Neural cell (in vitro differentiated cells): ENCODE data around the gene SNPH. TPM values are rescaled to one million over a fixed set of nuclear protein-coding genes. Genes with fewer than 3 reads are reported as not detected.

Experiments used
- H2AFZ ChIP-seq: fragments of 200-600, 300-800 bp; sonication (generic), shearing (Covaris generic); 2 replicates; pipeline ENCODE4 v1.6.0; 2014; ENCODE audit warnings: low read depth, mild to moderate bottlenecking, antibody characterized with exemption, low read length, moderate library complexity
- H3F3A ChIP-seq: fragments of 200-600 bp; shearing (Covaris generic); 2 replicates; pipeline ENCODE4 v1.6.1; 2016; ENCODE audit warnings: mild to moderate bottlenecking, moderate library complexity, mixed read lengths, antibody characterized with exemption, low read length; ENCODE audit not compliant: insufficient read depth, poor library complexity, severe bottlenecking
- H3K27ac ChIP-seq: fragments of 200-600, 300-800 bp; sonication (generic), shearing (Covaris generic); 2 replicates; pipeline ENCODE4 v1.5.1; 2014; ENCODE audit warnings: mild to moderate bottlenecking, low read length, moderate library complexity
- H3K27me3 ChIP-seq: fragments of 300-800, 200-600 bp; sonication (generic), shearing (Covaris generic); 2 replicates; pipeline ENCODE4 v1.6.0; 2014; ENCODE audit warnings: mild to moderate bottlenecking, low read depth, low read length, moderate library complexity; ENCODE audit not compliant: insufficient read depth
- H3K36me3 ChIP-seq: fragments of 300-800, 200-600 bp; sonication (generic), shearing (Covaris generic); 2 replicates; pipeline ENCODE4 v1.5.1; 2014; ENCODE audit warnings: mild to moderate bottlenecking, antibody characterized with exemption, low read length, moderate library complexity; ENCODE audit not compliant: insufficient read depth
- H3K4me2 ChIP-seq: fragments of 300-800, 200-600 bp; sonication (generic), shearing (Covaris generic); 2 replicates; pipeline ENCODE4 v1.6.0; 2014; ENCODE audit warnings: mild to moderate bottlenecking, low read length
- H3K4me3 ChIP-seq: fragments of 300-800, 200-600 bp; sonication (generic), shearing (Covaris generic); 2 replicates; pipeline ENCODE4 v1.5.1; 2014; ENCODE audit warnings: mild to moderate bottlenecking, low read length, moderate library complexity
- H3K79me2 ChIP-seq: fragments of 200-600 bp; shearing (Covaris generic); replicated peaks from 2 replicates; pipeline ENCODE4 v1.6.0; 2014; ENCODE audit warnings: mild to moderate bottlenecking, low read length, moderate library complexity; ENCODE audit not compliant: insufficient read depth
- H3K9ac ChIP-seq: fragments of 300-800, 200-600 bp; sonication (generic), shearing (Covaris generic); 2 replicates; pipeline ENCODE4 v1.6.1; 2016; ENCODE audit warnings: mild to moderate bottlenecking, low read length, mixed read lengths
- H3K9me2 ChIP-seq: fragments of 200-600 bp; shearing (Covaris generic); 2 replicates; pipeline ENCODE4 v1.6.1; 2016; ENCODE audit warnings: mild to moderate bottlenecking, low read length, mixed read lengths; ENCODE audit not compliant: insufficient read depth
- H3K9me3 ChIP-seq: fragments of 200-600, 300-800 bp; sonication (generic), shearing (Covaris generic); 2 replicates; pipeline ENCODE4 v1.6.1; 2016; ENCODE audit warnings: mild to moderate bottlenecking, mixed run types, low read length, moderate library complexity, mixed read lengths
- H4K20me1 ChIP-seq: fragments of 200-600 bp; shearing (Covaris generic); 2 replicates; pipeline ENCODE4 v1.6.1; 2016; ENCODE audit warnings: mild to moderate bottlenecking, mixed run types; ENCODE audit not compliant: insufficient read depth
- CTCF ChIP-seq: fragments of 450-650 bp; IDR thresholded peaks from 2 replicates; pipeline ENCODE4 v1.5.1; 2014; ENCODE audit warnings: antibody characterized with exemption, mild to moderate bottlenecking, moderate library complexity; ENCODE audit not compliant: poor library complexity, severe bottlenecking
- EP300 ChIP-seq: fragments of 450-650 bp; conservative IDR thresholded peaks from 2 replicates; pipeline ENCODE4 v1.6.1; 2014; ENCODE audit warnings: antibody characterized with exemption, mild to moderate bottlenecking, moderate library complexity; ENCODE audit not compliant: poor library complexity, severe bottlenecking
- EZH2 ChIP-seq: fragments of 200-600, 300-800 bp; shearing (Covaris generic), sonication (generic); IDR thresholded peaks from 2 replicates; pipeline ENCODE4 v1.6.1; 2014; ENCODE audit warnings: antibody characterized with exemption, low read length, borderline replicate concordance, mild to moderate bottlenecking; ENCODE audit not compliant: insufficient read depth, poor library complexity, severe bottlenecking
- MXI1 ChIP-seq: fragments of 450-650 bp; conservative IDR thresholded peaks from 2 replicates; pipeline ENCODE4 v1.6.1; 2014; ENCODE audit warnings: antibody characterized with exemption, mild to moderate bottlenecking; ENCODE audit not compliant: poor library complexity, severe bottlenecking
- POLR2AphosphoS5 ChIP-seq: IDR thresholded peaks from 2 replicates; pipeline ENCODE4 v1.6.1; 2012
- RAD21 ChIP-seq: fragments of 450-650 bp; conservative IDR thresholded peaks from 2 replicates; pipeline ENCODE4 v1.6.1; 2014; ENCODE audit warnings: antibody characterized with exemption, mild to moderate bottlenecking, moderate library complexity
- SMC3 ChIP-seq: fragments of 450-650 bp; conservative IDR thresholded peaks from 2 replicates; pipeline ENCODE4 v1.6.1; 2014; ENCODE audit warnings: antibody characterized with exemption, mild to moderate bottlenecking, moderate library complexity; ENCODE audit not compliant: poor library complexity
- TAF1 ChIP-seq: IDR thresholded peaks from 2 replicates; pipeline ENCODE4 v1.6.1; 2012; ENCODE audit warnings: low read depth
- polyA plus RNA-seq: library from polyadenylated mRNA; depleted of rRNA; stranded (reverse); fragments of >200 nt; gene quantifications from 2 replicates; pipeline ENCODE4 v1.2.3, GENCODE V29; 2014
- TF ChIP-seq, protein P1 (sequence below): IDR thresholded peaks from 2 replicates; pipeline ENCODE4 v1.6.1; 2012; ENCODE audit warnings: borderline replicate concordance

The SNPH gene
- polyA plus RNA-seq, 1 donor from 2014 or later = 25.6 TPM

GRCh38 chr20:1299522-1299921 is 33.4 kb downstream of the SNPH start:
- Histone ChIP-seq H3K36me3 (no peaks in the 10 kb centered on the region), H3K9me2 (no peaks in the 10 kb centered on the region), H3F3A (no peaks in the 10 kb centered on the region), H3K27ac (no peak overlapping the region), H3K4me2 (no peak overlapping the region), H3K9ac (no peak overlapping the region), H2AFZ (no peak overlapping the region), H3K79me2 (no peaks in the 10 kb centered on the region), H3K27me3 (no peaks in the 10 kb centered on the region), H4K20me1 (no peaks in the 10 kb centered on the region), H3K9me3 (no peaks in the 10 kb centered on the region), H3K4me3 (no peak overlapping the region)
- TF ChIP-seq EP300 (no peak), MXI1 (no peak), TAF1 (no peak)
- TF ChIP-seq, protein P1, sequence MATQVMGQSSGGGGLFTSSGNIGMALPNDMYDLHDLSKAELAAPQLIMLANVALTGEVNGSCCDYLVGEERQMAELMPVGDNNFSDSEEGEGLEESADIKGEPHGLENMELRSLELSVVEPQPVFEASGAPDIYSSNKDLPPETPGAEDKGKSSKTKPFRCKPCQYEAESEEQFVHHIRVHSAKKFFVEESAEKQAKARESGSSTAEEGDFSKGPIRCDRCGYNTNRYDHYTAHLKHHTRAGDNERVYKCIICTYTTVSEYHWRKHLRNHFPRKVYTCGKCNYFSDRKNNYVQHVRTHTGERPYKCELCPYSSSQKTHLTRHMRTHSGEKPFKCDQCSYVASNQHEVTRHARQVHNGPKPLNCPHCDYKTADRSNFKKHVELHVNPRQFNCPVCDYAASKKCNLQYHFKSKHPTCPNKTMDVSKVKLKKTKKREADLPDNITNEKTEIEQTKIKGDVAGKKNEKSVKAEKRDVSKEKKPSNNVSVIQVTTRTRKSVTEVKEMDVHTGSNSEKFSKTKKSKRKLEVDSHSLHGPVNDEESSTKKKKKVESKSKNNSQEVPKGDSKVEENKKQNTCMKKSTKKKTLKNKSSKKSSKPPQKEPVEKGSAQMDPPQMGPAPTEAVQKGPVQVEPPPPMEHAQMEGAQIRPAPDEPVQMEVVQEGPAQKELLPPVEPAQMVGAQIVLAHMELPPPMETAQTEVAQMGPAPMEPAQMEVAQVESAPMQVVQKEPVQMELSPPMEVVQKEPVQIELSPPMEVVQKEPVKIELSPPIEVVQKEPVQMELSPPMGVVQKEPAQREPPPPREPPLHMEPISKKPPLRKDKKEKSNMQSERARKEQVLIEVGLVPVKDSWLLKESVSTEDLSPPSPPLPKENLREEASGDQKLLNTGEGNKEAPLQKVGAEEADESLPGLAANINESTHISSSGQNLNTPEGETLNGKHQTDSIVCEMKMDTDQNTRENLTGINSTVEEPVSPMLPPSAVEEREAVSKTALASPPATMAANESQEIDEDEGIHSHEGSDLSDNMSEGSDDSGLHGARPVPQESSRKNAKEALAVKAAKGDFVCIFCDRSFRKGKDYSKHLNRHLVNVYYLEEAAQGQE = no peak

- no peak for TF ChIP-seq MXI1
- TF ChIP-seq TAF1 = no peak
- no peak for TF ChIP-seq EZH2
- TF ChIP-seq, protein P1 = no peak
- no peak for TF ChIP-seq SMC3
- no peak for TF ChIP-seq POLR2AphosphoS5
- TF ChIP-seq CTCF = no peak
- no peak for TF ChIP-seq EP300
- TF ChIP-seq RAD21 = no peak
- Histone ChIP-seq H2AFZ (no peak overlapping the region), H3K27me3 (no peaks in the 10 kb centered on the region), H3K27ac (no peak overlapping the region), H3K9me3 (no peaks in the 10 kb centered on the region), H3K4me3 (no peak overlapping the region), H3K9me2 (no peaks in the 10 kb centered on the region), H3F3A (no peaks in the 10 kb centered on the region), H4K20me1 (no peaks in the 10 kb centered on the region), H3K79me2 (no peaks in the 10 kb centered on the region), H3K36me3 (no peaks in the 10 kb centered on the region), H3K9ac (no peak overlapping the region), H3K4me2 (no peak overlapping the region)
Observed at GRCh38 chr20:1300083-1300840, 34.2 kb downstream of the SNPH start.
